SK-N-SH treated with all-trans-retinoic acid at 6 μM for 48 hours (cell line): Measurements from ENCODE around the gene DRC1.

Source experiments
- ATAC-seq: fragments of 200-7000 bp; cut with Tn5 transposase; 3 replicates; pipeline ENCODE4 v1.9.1; 2020; ENCODE audit warnings: mild to moderate bottlenecking, moderate library complexity
- ARNTL ChIP-seq: fragments of 450-650 bp; formaldehyde crosslinking; IDR thresholded peaks from 2 replicates; pipeline ENCODE4 v1.5.0; 2020; ENCODE audit warnings: low read depth, mild to moderate bottlenecking, moderate library complexity, borderline replicate concordance
- BACH2 ChIP-seq: fragments of 250-450 bp; sonication (Bioruptor Pico); IDR thresholded peaks from 2 replicates; pipeline ENCODE4 v1.9.0; 2021; ENCODE audit warnings: mild to moderate bottlenecking, borderline replicate concordance
- CSDC2 ChIP-seq: fragments of 250-450 bp; sonication (Bioruptor Pico); IDR thresholded peaks from 2 replicates; pipeline ENCODE4 v1.5.0; 2020; ENCODE audit warnings: mild to moderate bottlenecking, moderate library complexity
- GLIS3 ChIP-seq: fragments of 250-450 bp; sonication (Bioruptor Pico); IDR thresholded peaks from 2 replicates; pipeline ENCODE4 v1.5.0; 2020; ENCODE audit warnings: mild to moderate bottlenecking, moderate library complexity
- PATZ1 ChIP-seq: fragments of 250-450 bp; sonication (Bioruptor Pico); IDR thresholded peaks from 2 replicates; pipeline ENCODE4 v1.8.0; 2020; ENCODE audit warnings: mild to moderate bottlenecking, moderate library complexity, borderline replicate concordance
- PPARA ChIP-seq: fragments of 250-450 bp; sonication (Bioruptor Pico); IDR thresholded peaks from 2 replicates; pipeline ENCODE4 v1.5.0; 2020; ENCODE audit warnings: mild to moderate bottlenecking, borderline replicate concordance
- RARB ChIP-seq: fragments of 250-450 bp; sonication (Bioruptor Pico); IDR thresholded peaks from 2 replicates; pipeline ENCODE4 v1.8.0; 2021; ENCODE audit warnings: mild to moderate bottlenecking, moderate library complexity
- TCF4 ChIP-seq: fragments of 250-450 bp; sonication (Bioruptor Pico); IDR thresholded peaks from 2 replicates; pipeline ENCODE4 v1.8.0; 2021; ENCODE audit warnings: mild to moderate bottlenecking, moderate library complexity, borderline replicate concordance
- TSHZ2 ChIP-seq: fragments of 250-450 bp; sonication (Bioruptor Pico); IDR thresholded peaks from 2 replicates; pipeline ENCODE4 v1.5.0; 2020; ENCODE audit warnings: mild to moderate bottlenecking, moderate library complexity
- ZC3H10 ChIP-seq: fragments of 250-450 bp; sonication (Bioruptor Pico); IDR thresholded peaks from 2 replicates; pipeline ENCODE4 v1.5.1; 2021; ENCODE audit warnings: mild to moderate bottlenecking, moderate library complexity
- ZFP3 ChIP-seq: fragments of 250-450 bp; sonication (Bioruptor Pico); IDR thresholded peaks from 2 replicates; pipeline ENCODE4 v1.5.0; 2020; ENCODE audit warnings: mild to moderate bottlenecking, moderate library complexity
- ZFP30 ChIP-seq: fragments of 450-650 bp; formaldehyde crosslinking; IDR thresholded peaks from 2 replicates; pipeline ENCODE4 v1.5.0; 2022; ENCODE audit warnings: mild to moderate bottlenecking, moderate library complexity
- ZNF565 ChIP-seq: fragments of 450-650 bp; formaldehyde crosslinking; conservative IDR thresholded peaks from 2 replicates; pipeline ENCODE4 v1.5.0; 2020; ENCODE audit warnings: low read depth, mild to moderate bottlenecking, moderate library complexity
- ZNF70 ChIP-seq: fragments of 450-650 bp; formaldehyde crosslinking; IDR thresholded peaks from 2 replicates; pipeline ENCODE4 v1.5.0; 2020; ENCODE audit warnings: mild to moderate bottlenecking, moderate library complexity
- ZNF8 ChIP-seq: fragments of 450-650 bp; formaldehyde crosslinking; IDR thresholded peaks from 2 replicates; pipeline ENCODE4 v1.5.0; 2020; ENCODE audit warnings: mild to moderate bottlenecking, moderate library complexity
- TF ChIP-seq, protein P1 (sequence below): fragments of 250-450 bp; sonication (Bioruptor Pico); IDR thresholded peaks from 2 replicates; pipeline ENCODE4 v1.5.1; 2020; ENCODE audit warnings: low read depth, mild to moderate bottlenecking, moderate library complexity
- TF ChIP-seq, protein P2 (sequence below): fragments of 250-450 bp; sonication (Bioruptor Pico); IDR thresholded peaks from 2 replicates; pipeline ENCODE4 v1.5.1; 2021; ENCODE audit warnings: mild to moderate bottlenecking, moderate library complexity

Gene DRC1

GRCh38 chr2:26442301-26442700 is 40.6 kb downstream of the DRC1 start (continued):
- no peak for TF ChIP-seq TSHZ2
- TF ChIP-seq, all 23 proteins: peak for 0

- TF ChIP-seq ZC3H10 (CRISPR knock-in tag) (no peak), PPARA (no peak), ZNF70 (no peak), RARB (CRISPR knock-in tag) (no peak), CSDC2 (CRISPR knock-in tag) (no peak), ZNF565 (CRISPR knock-in tag) (no peak), GLIS3 (CRISPR knock-in tag) (no peak), ZFP3 (CRISPR knock-in tag) (no peak), ZNF8 (no peak), TCF4 (CRISPR knock-in tag) (no peak), BACH2 (CRISPR knock-in tag) (no peak), ARNTL (CRISPR knock-in tag) (no peak), ZFP30 (CRISPR knock-in tag) (no peak), PATZ1 (CRISPR knock-in tag) (no peak)
- TF ChIP-seq, protein P1, sequence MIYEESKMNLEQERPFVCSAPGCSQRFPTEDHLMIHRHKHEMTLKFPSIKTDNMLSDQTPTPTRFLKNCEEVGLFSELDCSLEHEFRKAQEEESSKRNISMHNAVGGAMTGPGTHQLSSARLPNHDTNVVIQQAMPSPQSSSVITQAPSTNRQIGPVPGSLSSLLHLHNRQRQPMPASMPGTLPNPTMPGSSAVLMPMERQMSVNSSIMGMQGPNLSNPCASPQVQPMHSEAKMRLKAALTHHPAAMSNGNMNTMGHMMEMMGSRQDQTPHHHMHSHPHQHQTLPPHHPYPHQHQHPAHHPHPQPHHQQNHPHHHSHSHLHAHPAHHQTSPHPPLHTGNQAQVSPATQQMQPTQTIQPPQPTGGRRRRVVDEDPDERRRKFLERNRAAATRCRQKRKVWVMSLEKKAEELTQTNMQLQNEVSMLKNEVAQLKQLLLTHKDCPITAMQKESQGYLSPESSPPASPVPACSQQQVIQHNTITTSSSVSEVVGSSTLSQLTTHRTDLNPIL (CRISPR knock-in tag): no peak
- TF ChIP-seq, protein P2, sequence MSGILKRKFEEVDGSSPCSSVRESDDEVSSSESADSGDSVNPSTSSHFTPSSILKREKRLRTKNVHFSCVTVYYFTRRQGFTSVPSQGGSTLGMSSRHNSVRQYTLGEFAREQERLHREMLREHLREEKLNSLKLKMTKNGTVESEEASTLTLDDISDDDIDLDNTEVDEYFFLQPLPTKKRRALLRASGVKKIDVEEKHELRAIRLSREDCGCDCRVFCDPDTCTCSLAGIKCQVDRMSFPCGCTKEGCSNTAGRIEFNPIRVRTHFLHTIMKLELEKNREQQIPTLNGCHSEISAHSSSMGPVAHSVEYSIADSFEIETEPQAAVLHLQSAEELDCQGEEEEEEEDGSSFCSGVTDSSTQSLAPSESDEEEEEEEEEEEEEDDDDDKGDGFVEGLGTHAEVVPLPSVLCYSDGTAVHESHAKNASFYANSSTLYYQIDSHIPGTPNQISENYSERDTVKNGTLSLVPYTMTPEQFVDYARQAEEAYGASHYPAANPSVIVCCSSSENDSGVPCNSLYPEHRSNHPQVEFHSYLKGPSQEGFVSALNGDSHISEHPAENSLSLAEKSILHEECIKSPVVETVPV (CRISPR knock-in tag): no peak
- TF ChIP-seq, all 23 proteins: peak for 0
- no peak for ATAC-seq
Measured at GRCh38 chr2:26442707-26443106, 41.0 kb downstream of the DRC1 start.

DNA sequence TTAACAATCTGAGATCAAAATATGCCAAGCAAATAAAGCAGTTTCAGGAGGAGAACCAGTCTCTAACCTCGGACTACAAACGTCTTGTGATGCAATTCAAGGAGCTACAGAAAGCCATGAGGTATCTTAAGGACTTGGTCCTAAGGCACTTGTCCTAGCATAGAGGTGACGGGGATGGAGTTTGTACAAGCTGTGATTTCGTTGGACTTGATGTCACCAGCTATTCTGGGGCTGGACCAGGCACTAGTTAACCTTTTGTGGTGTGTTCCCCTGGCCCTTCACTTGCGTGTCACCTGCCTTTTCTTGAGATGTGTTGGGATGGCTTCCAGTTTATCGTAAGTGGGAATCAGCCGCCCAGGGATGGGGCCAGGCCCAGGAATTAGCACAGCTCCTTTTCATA is 42.5 kb downstream of the DRC1 start:
- no peak for ATAC-seq
- no peak for TF ChIP-seq ARNTL (CRISPR knock-in tag)
- TF ChIP-seq ZNF70: no peak
- TF ChIP-seq TSHZ2: no peak
- TF ChIP-seq, protein P2 (CRISPR knock-in tag): no peak
- no peak for TF ChIP-seq ZNF565 (CRISPR knock-in tag)
